ENCODE data around the gene PPM1K.

The PPM1K gene

DNA sequence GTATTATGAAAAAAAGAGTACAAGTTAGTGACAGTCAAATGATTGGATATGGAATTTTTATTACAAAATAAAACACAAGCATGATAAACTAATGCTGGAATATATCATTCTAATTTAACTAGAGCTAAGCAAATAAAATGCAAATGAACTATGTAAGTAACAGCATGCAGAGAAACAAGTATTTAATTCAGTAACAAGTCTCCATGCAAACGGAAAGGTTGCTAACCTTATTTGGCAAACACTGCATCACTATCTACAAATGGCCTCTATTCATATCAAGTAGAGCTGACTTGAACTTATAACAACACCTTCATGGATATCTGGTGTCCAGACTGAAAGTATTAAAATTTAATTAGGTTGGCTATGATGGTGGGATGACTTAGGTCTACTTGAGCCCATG lies 15.4 kb downstream of the PPM1K start:
- Histone ChIP-seq H3K36me3 (ENCODE audit: low read length) (peaks cover 2% of the 10 kb centered on the region; the same call in 1 of the 2 replicates), H3K9me3 (ENCODE audit: insufficient read depth, low read length) (no peaks in the 10 kb centered on the region), H4K20me1 (ENCODE audit: low read depth, low read length) (no peaks in the 10 kb centered on the region), H3K4me3 (ENCODE audit: insufficient read depth, low read length, poor library complexity, severe bottlenecking) (no peak overlapping the region), H3F3A (ENCODE audit: insufficient read depth) (no peaks in the 10 kb centered on the region), H3K27me3 (ENCODE audit: low read length) (no peaks in the 10 kb centered on the region), H2AFZ (ENCODE audit: low read depth, low read length, severe bottlenecking) (no peak overlapping the region), H3K9me2 (replicated peaks; ENCODE audit: insufficient read depth, low read length) (no peaks in the 10 kb centered on the region), H3K79me2 (ENCODE audit: insufficient read depth, low read length) (peaks cover 7% of the 10 kb centered on the region; the same call in 1 of the 2 replicates), H3K4me2 (ENCODE audit: low read depth, low read length, poor library complexity, severe bottlenecking) (no peak overlapping the region), H3K9ac (ENCODE audit: low read length) (no peak overlapping the region), H3K27ac (ENCODE audit: low read depth, low read length) (no peak overlapping the region)
- TF ChIP-seq EZH2phosphoT487 (conservative IDR thresholded peaks at IDR 0.05; ENCODE audit: low read length) = no peak
- TF ChIP-seq, protein P1, sequence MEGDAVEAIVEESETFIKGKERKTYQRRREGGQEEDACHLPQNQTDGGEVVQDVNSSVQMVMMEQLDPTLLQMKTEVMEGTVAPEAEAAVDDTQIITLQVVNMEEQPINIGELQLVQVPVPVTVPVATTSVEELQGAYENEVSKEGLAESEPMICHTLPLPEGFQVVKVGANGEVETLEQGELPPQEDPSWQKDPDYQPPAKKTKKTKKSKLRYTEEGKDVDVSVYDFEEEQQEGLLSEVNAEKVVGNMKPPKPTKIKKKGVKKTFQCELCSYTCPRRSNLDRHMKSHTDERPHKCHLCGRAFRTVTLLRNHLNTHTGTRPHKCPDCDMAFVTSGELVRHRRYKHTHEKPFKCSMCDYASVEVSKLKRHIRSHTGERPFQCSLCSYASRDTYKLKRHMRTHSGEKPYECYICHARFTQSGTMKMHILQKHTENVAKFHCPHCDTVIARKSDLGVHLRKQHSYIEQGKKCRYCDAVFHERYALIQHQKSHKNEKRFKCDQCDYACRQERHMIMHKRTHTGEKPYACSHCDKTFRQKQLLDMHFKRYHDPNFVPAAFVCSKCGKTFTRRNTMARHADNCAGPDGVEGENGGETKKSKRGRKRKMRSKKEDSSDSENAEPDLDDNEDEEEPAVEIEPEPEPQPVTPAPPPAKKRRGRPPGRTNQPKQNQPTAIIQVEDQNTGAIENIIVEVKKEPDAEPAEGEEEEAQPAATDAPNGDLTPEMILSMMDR (IDR thresholded peaks at IDR 0.05; ENCODE audit: insufficient read depth, low read length, poor library complexity, severe bottlenecking) = no peak

GRCh38 chr4:88264336-88264735 lies 20.0 kb downstream of the PPM1K start:
- Histone ChIP-seq H3F3A (ENCODE audit: insufficient read depth) (no peaks in the 10 kb centered on the region), H3K4me2 (ENCODE audit: low read depth, low read length, poor library complexity, severe bottlenecking) (no peak overlapping the region), H3K4me3 (ENCODE audit: insufficient read depth, low read length, poor library complexity, severe bottlenecking) (no peak overlapping the region), H3K27me3 (ENCODE audit: low read length) (no peaks in the 10 kb centered on the region), H3K79me2 (ENCODE audit: insufficient read depth, low read length) (no peaks in the 10 kb centered on the region), H3K36me3 (ENCODE audit: low read length) (peaks cover 2% of the 10 kb centered on the region; the same call in 1 of the 2 replicates), H3K9me2 (replicated peaks; ENCODE audit: insufficient read depth, low read length) (no peaks in the 10 kb centered on the region), H3K9me3 (ENCODE audit: insufficient read depth, low read length) (no peaks in the 10 kb centered on the region), H4K20me1 (ENCODE audit: low read depth, low read length) (no peaks in the 10 kb centered on the region), H3K9ac (ENCODE audit: low read length) (no peak overlapping the region), H3K27ac (ENCODE audit: low read depth, low read length) (no peak overlapping the region), H2AFZ (ENCODE audit: low read depth, low read length, severe bottlenecking) (no peak overlapping the region)
- TF ChIP-seq EZH2phosphoT487 (conservative IDR thresholded peaks at IDR 0.05; ENCODE audit: low read length) = no peak
- TF ChIP-seq, protein P1 (IDR thresholded peaks at IDR 0.05; ENCODE audit: insufficient read depth, low read length, poor library complexity, severe bottlenecking) = no peak

DNA sequence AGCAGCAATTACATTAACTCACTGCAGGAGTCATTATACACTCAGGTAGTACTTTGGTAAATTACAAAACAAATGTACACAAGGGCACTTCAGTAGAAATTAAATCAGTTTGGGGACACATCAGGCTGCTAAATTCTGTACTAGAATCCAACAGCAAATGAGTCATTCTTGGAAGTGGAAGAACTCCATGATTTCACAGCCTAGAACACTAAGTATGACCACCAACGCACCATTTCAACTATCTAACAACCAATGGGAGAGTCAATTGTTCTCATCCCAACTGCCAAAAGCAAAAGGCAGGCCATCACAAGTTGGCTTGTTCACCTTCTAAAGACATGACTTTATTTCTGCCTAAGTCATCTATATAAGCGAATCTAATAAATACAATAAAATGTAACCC lies 26.6 kb downstream of the PPM1K start:
- H3K9me3 ChIP-seq (ENCODE audit: insufficient read depth, low read length) = no peaks in the 10 kb centered on the region

DNA sequence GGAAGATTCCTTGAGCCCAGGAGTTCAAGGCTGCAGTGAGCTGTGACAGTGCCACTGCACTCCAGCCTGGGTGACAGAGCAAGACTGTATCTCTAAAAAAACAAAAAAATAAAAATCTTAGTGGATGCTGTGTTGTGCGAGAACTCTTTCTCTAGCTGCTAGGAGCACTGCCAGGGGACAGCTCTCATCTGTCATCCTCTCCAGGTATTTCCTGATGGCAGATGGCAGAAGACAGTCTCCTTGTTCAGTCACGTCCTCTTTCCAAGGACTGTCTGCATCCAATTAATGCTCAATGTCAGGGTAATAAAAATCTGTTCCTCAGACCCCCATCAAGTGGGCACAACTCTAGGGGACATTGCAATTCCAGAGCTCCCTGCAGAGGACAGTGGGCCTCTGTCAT lies 29.2 kb downstream of the PPM1K start:
- H3K36me3 ChIP-seq (ENCODE audit: low read length) = no peaks in the 10 kb centered on the region
- TF ChIP-seq, protein P1 (IDR thresholded peaks at IDR 0.05; ENCODE audit: insufficient read depth, low read length, poor library complexity, severe bottlenecking) = no peak
- no peak for TF ChIP-seq EZH2phosphoT487 (conservative IDR thresholded peaks at IDR 0.05; ENCODE audit: low read length)

More for the DNA sequence above, 26.6 kb downstream of the PPM1K start:
- Histone ChIP-seq H3K4me2 (ENCODE audit: low read depth, low read length, poor library complexity, severe bottlenecking) (no peak overlapping the region), H3K4me3 (ENCODE audit: insufficient read depth, low read length, poor library complexity, severe bottlenecking) (no peak overlapping the region), H3K27ac (ENCODE audit: low read depth, low read length) (no peak overlapping the region), H3K9ac (ENCODE audit: low read length) (no peak overlapping the region), H4K20me1 (ENCODE audit: low read depth, low read length) (no peaks in the 10 kb centered on the region), H3K27me3 (ENCODE audit: low read length) (no peaks in the 10 kb centered on the region), H3K36me3 (ENCODE audit: low read length) (no peaks in the 10 kb centered on the region), H2AFZ (ENCODE audit: low read depth, low read length, severe bottlenecking) (no peak overlapping the region), H3K79me2 (ENCODE audit: insufficient read depth, low read length) (no peaks in the 10 kb centered on the region), H3F3A (ENCODE audit: insufficient read depth) (no peaks in the 10 kb centered on the region), H3K9me2 (replicated peaks; ENCODE audit: insufficient read depth, low read length) (no peaks in the 10 kb centered on the region)
- no peak for TF ChIP-seq EZH2phosphoT487 (conservative IDR thresholded peaks at IDR 0.05; ENCODE audit: low read length)

More for the DNA sequence above, 29.2 kb downstream of the PPM1K start:
- Histone ChIP-seq H3K9ac (ENCODE audit: low read length) (no peak overlapping the region), H3K27ac (ENCODE audit: low read depth, low read length) (no peak overlapping the region), H3K4me3 (ENCODE audit: insufficient read depth, low read length, poor library complexity, severe bottlenecking) (no peak overlapping the region), H2AFZ (ENCODE audit: low read depth, low read length, severe bottlenecking) (no peak overlapping the region), H3F3A (ENCODE audit: insufficient read depth) (no peaks in the 10 kb centered on the region), H3K79me2 (ENCODE audit: insufficient read depth, low read length) (no peaks in the 10 kb centered on the region), H3K4me2 (ENCODE audit: low read depth, low read length, poor library complexity, severe bottlenecking) (no peak overlapping the region), H3K9me2 (replicated peaks; ENCODE audit: insufficient read depth, low read length) (no peaks in the 10 kb centered on the region), H3K27me3 (ENCODE audit: low read length) (no peaks in the 10 kb centered on the region), H4K20me1 (ENCODE audit: low read depth, low read length) (no peaks in the 10 kb centered on the region), H3K9me3 (ENCODE audit: insufficient read depth, low read length) (no peaks in the 10 kb centered on the region)

Measured in SU-DHL-6 (cell line).